Thyroid gland (tissue), 4 donors: ENCODE data around the gene ZNF778. TPM values are rescaled to one million over a fixed set of nuclear protein-coding genes. Genes with fewer than 3 reads are reported as not detected.
"Not testable (repeated sequence)": the region's sequence is repeated elsewhere in the genome, so short reads cannot be mapped to it uniquely, and the experiment has no call there.

Experiments
- DNase-seq, 2 donors: peaks; one replicate each; pipeline ENCODE4 v3.0.0-alpha.2; 2019
- H3K27ac ChIP-seq, 3 donors: fragments of 200-600 bp; sonication (generic); 1 replicate in 2 of 3; 2 replicates in 1 of 3; pipeline ENCODE4 v1.5.1; 2016 to 2019; ENCODE audit warnings: mild to moderate bottlenecking in 1 of 3, moderate library complexity in 1 of 3
- H3K27me3 ChIP-seq: fragments of 200-600 bp; sonication (generic); one replicate; pipeline ENCODE4 v1.5.1; 2019
- H3K36me3 ChIP-seq, 2 donors: fragments of 200-600 bp; sonication (generic); one replicate each; pipeline ENCODE4 v1.5.1; 2016 to 2019
- H3K4me1 ChIP-seq, 2 donors: fragments of 200-600 bp; sonication (generic); one replicate each; pipeline ENCODE4 v1.5.1; 2017 to 2019
- H3K4me3 ChIP-seq, 3 donors: fragments of 200-600 bp; sonication (generic); replicated peaks in 1 of 3; 1 replicate in 2 of 3; 2 replicates in 1 of 3; pipeline ENCODE4 v1.5.1; 2016; ENCODE audit warnings: mild to moderate bottlenecking in 1 of 3
- H3K9me3 ChIP-seq: fragments of 200-600 bp; sonication (generic); one replicate; pipeline ENCODE4 v1.5.1; 2017
- POLR2A ChIP-seq, 2 donors: fragments of 450-650 bp; IDR thresholded peaks; one replicate each; pipeline ENCODE4 v1.6.1; 2017; ENCODE audit warnings: antibody characterized with exemption in 2 of 2, mild to moderate bottlenecking in 2 of 2, moderate library complexity in 1 of 2
- WGBS, 2 donors: methylation state at CpG; one replicate each; pipeline ENCODE4 v1.1.5; 2017; 5-methylcytosine and 5-hydroxymethylcytosine counted together
- intact Hi-C: fragments of 100-400 bp; cut with DNase I; formaldehyde crosslinking; loops from one replicate; pipeline ENCODE4 v1.15.1; 2023
- total RNA-seq, 4 donors: library from RNA; depleted of rRNA; stranded (reverse); fragments of >200 nt; gene quantifications; one replicate each; pipeline ENCODE4 v1.2.3, GENCODE V29; 2016
- TF ChIP-seq, protein P1 (sequence below), 6 experiments: fragments of 200-600 bp in 3 of 6; fragments of 450-650 bp in 3 of 6; sonication (generic) in 3 of 6; IDR thresholded peaks; one replicate each; pipeline ENCODE4 v1.5.1; 2016 to 2019; ENCODE audit warnings: antibody characterized with exemption in 6 of 6, mild to moderate bottlenecking in 2 of 6, inconsistent platforms in 1 of 6, moderate library complexity in 1 of 6

The ZNF778 gene
- total RNA-seq, 4 donors from 2014 or later, result 17.5 to 36.4 (median 30.9) TPM

DNA sequence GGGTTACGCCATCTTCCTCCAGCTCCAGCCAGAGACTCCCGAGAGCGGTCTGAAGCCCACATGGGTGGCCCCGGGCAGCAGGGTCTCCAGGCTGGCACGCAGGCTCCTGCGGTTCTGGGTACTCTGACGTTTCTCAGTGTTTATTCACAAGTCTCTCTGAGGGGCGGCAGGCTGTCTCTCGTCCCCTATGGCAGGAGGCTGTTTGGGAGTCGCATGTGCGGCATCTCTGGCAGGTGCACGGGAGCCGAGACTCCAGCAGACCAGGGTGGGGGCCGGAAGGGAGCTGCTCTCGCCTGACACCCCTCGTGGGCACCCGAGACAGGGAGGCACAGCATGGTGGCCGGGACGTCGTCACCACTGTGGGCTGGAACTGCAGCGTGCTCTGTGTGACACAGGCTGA is 48.1 kb downstream of the ZNF778 start:
- Histone ChIP-seq H3K36me3 (peaks cover 30 to 37% of the 10 kb centered on the region in 2 donors), H3K9me3 (no peaks in the 10 kb centered on the region), H3K4me3 (no peak overlapping the region), H3K4me1 (no peaks in the 10 kb centered on the region), H3K27me3 (no peaks in the 10 kb centered on the region), H3K27ac (no peak overlapping the region)
- no peak for DNase-seq
- intact Hi-C loops, result no loop called here
- WGBS, 2 donors, result 97% methylated on average over 18 to 20 of the region's 21 CpGs
- no peak for TF ChIP-seq POLR2A (IDR thresholded peaks at IDR 0.05)

DNA sequence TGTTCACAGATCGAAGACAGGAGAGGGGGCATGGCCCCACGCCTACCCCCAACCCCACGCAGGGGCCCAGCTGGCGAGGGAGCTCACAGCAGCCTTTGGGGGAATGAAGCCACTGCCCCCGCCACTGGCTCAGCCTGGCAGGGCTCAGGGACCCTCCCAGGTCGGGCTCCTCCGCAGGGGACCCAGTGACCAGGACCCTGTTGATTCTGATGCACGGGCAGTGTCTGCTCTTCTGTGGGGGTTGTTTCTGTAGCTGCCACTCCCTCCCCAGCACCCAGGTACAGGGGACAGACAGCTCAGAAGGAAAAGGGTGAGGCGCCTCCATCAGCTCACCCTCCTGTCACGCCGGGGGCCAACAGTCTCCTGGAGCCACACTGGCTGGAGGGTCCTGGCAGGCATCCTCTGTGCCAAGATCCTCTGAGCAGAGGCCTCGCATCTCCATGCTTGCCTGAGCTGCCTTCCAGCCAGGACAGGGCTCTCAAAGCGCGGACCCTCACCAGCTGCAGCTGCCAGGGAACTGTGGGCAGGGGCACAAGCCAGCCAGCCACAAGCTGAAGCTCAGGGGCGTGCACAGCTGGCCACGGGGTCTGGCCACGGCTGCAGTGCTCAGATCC is 49.1 kb downstream of the ZNF778 start:
- no peak for DNase-seq
- H3K36me3 ChIP-seq, result peaks cover 30 to 37% of the 10 kb centered on the region in 2 donors
- intact Hi-C loops, result no loop called here
- H3K4me1 ChIP-seq, result no peaks in the 10 kb centered on the region
- no peak for TF ChIP-seq POLR2A (IDR thresholded peaks at IDR 0.05)
- TF ChIP-seq, protein P1, sequence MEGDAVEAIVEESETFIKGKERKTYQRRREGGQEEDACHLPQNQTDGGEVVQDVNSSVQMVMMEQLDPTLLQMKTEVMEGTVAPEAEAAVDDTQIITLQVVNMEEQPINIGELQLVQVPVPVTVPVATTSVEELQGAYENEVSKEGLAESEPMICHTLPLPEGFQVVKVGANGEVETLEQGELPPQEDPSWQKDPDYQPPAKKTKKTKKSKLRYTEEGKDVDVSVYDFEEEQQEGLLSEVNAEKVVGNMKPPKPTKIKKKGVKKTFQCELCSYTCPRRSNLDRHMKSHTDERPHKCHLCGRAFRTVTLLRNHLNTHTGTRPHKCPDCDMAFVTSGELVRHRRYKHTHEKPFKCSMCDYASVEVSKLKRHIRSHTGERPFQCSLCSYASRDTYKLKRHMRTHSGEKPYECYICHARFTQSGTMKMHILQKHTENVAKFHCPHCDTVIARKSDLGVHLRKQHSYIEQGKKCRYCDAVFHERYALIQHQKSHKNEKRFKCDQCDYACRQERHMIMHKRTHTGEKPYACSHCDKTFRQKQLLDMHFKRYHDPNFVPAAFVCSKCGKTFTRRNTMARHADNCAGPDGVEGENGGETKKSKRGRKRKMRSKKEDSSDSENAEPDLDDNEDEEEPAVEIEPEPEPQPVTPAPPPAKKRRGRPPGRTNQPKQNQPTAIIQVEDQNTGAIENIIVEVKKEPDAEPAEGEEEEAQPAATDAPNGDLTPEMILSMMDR (IDR thresholded peaks at IDR 0.05), result no peak
- no peaks in the 10 kb centered on the region for H3K9me3 ChIP-seq
- H3K27ac ChIP-seq, result no peak overlapping the region
- no peak overlapping the region for H3K4me3 ChIP-seq
- 93 to 96% methylated on average over 8 to 11 of the region's 17 CpGs for WGBS, 2 donors
- no peaks in the 10 kb centered on the region for H3K27me3 ChIP-seq

DNA sequence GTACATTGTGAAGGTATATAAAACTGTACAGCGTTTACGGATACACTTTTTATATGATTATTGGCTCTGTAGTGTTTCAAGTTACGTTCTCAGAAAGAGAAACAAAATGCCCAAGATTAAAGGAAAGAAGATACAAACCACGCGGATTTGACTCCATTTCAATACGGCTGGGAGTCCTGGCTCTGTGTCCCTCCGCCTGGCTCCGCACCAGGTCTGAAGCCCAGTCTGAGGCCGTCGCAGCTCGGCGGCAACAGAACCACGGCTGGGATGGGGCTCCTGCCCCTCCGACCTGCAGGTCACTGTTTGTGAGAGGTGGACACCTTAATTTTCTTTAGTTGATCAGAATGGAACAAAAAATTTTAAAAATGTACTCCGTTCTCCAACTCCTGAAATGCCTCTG is 50.2 kb downstream of the ZNF778 start:
- 90 to 91% methylated on average over 4 to 11 of the region's 15 CpGs for WGBS, 2 donors
- H3K9me3 ChIP-seq, H3K4me3 ChIP-seq, intact Hi-C loops, H3K4me1 ChIP-seq, H3K27ac ChIP-seq, H3K27me3 ChIP-seq, DNase-seq: not testable (repeated sequence)
- peaks cover 30 to 41% of the 10 kb centered on the region in 2 donors for H3K36me3 ChIP-seq

DNA sequence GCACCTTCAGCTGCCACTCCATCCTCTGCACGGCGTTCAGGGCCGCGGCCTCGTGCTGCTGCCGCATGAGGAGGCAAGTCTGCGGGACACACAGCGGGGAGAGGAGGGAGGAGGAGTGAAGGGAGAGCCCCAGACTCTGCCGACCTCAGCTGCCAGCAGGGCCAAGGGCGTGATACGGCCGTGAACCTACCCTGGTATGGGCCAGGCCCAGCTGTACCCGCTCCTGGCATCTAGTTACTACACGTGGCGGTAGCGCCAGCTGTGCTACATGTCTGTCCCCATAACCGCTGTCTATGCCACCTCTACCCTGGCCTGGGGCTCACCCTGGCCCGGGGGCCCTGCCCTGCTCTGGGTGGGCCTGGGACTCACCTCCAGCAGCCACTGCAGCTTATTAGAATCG is 51.1 kb downstream of the ZNF778 start:
- Histone ChIP-seq H3K27ac (no peak overlapping the region), H3K4me1 (no peaks in the 10 kb centered on the region), H3K27me3 (no peaks in the 10 kb centered on the region), H3K36me3 (peaks cover 35 to 42% of the 10 kb centered on the region in 2 donors), H3K9me3 (no peaks in the 10 kb centered on the region), H3K4me3 (no peak overlapping the region)
- no peak for TF ChIP-seq POLR2A (IDR thresholded peaks at IDR 0.05)
- TF ChIP-seq, protein P1 (IDR thresholded peaks at IDR 0.05), result no peak
- intact Hi-C loops, result no loop called here
- no peak for DNase-seq
- WGBS, 2 donors, result 91 to 97% methylated on average over 14 to 17 of the region's 19 CpGs

DNA sequence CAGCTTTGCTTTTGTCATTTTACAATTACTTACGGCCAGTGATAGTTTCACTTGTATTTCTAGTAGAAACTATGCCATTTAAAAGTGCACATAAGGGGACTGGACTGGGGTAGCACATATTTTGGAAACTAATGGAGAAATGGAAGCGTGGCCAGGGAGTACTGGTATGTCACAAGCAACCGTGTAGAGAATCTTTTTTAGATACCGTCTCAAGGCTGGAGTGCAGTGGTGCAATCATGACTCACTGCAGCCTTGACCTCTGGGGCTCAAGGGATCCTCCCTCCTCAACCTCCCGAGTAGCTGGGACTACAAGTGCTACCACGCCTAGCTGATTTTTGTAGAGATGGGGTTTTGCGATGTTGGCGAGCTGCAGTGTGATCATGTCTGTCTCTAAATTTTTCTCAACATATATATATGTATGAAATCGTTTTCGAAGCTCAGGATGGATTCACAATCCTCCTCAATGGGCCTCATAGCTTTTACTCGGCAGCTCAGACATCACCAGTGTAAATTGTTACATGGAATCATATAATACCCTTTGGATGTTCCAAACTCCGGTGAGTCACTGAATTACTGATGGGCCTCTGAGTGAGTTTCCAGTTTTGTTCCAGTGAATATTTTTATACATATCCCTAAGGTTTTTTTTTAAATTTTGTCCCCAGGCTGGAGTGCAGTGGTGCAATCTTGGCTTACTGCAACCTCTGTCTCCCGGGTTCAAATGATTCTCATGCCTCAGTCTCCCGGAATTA is 51.7 kb downstream of the ZNF778 start:
- no peak for TF ChIP-seq POLR2A (IDR thresholded peaks at IDR 0.05)
- TF ChIP-seq, protein P1 (IDR thresholded peaks at IDR 0.05), result no peak
- no peaks in the 10 kb centered on the region for H3K27me3 ChIP-seq
- H3K27ac ChIP-seq, result no peak overlapping the region
- no peaks in the 10 kb centered on the region for H3K4me1 ChIP-seq
- no peak overlapping the region for H3K4me3 ChIP-seq
- H3K9me3 ChIP-seq, result no peaks in the 10 kb centered on the region
- WGBS, 2 donors, result 87 to 91% methylated on average over 14 of the region's 14 CpGs
- DNase-seq, result no peak
- intact Hi-C loops, result no loop called here
- H3K36me3 ChIP-seq, result peaks cover 41 to 48% of the 10 kb centered on the region in 2 donors
